ENCODE results near the gene RAD54L.
"Not testable (repeated sequence)": the region's sequence is repeated elsewhere in the genome, so short reads cannot be mapped to it uniquely, and the experiment has no call there.

RAD54L gene

GRCh38 chr1:46325285-46326076, 77.9 kb downstream of the RAD54L start:
- DNase-seq: not testable (repeated sequence)

Data from DMS153 (cell line).